Endometrium (tissue), 2 donors: ENCODE measurements around the gene ATP2C2.
"Not testable (repeated sequence)": the region's sequence is repeated elsewhere in the genome, so short reads cannot be mapped to it uniquely, and the experiment has no call there.

Experiments
- FAIRE-seq: peaks from 2 replicates; lab custom pipeline; 2012; peaks lifted over from hg19 to GRCh38; lab: Jason Lieb, UNC
- donor health status: control.
- donor health status: control.

Gene ATP2C2

GRCh38 chr16:84420556-84420955, 52.2 kb downstream of the ATP2C2 start:
- FAIRE-seq, result not testable (repeated sequence)

GRCh38 chr16:84421081-84421937, 53.0 kb downstream of the ATP2C2 start:
- no peak for FAIRE-seq

- no peak for FAIRE-seq
Measured at GRCh38 chr16:84421938-84422220, 53.5 kb downstream of the ATP2C2 start.

GRCh38 chr16:84423416-84423837, 55.1 kb downstream of the ATP2C2 start:
- no peak for FAIRE-seq

GRCh38 chr16:84425696-84426095, 57.4 kb downstream of the ATP2C2 start:
- no peak for FAIRE-seq

GRCh38 chr16:84426804-84427203, 58.5 kb downstream of the ATP2C2 start:
- FAIRE-seq, result no peak

GRCh38 chr16:84427553-84427952, 59.2 kb downstream of the ATP2C2 start:
- FAIRE-seq, result no peak

GRCh38 chr16:84430860-84431259, 62.5 kb downstream of the ATP2C2 start:
- no peak for FAIRE-seq

- no peak for FAIRE-seq
Measured at GRCh38 chr16:84434800-84435199, 66.5 kb downstream of the ATP2C2 start.

GRCh38 chr16:84436196-84436595, 67.9 kb downstream of the ATP2C2 start:
- no peak for FAIRE-seq

GRCh38 chr16:84438971-84439696, 70.8 kb downstream of the ATP2C2 start:
- no peak for FAIRE-seq

GRCh38 chr16:84442416-84443145, 74.2 kb downstream of the ATP2C2 start:
- FAIRE-seq, result no peak

- no peak for FAIRE-seq
Measured at GRCh38 chr16:84443166-84443802, 74.9 kb downstream of the ATP2C2 start.

GRCh38 chr16:84444476-84444875, 76.1 kb downstream of the ATP2C2 start:
- FAIRE-seq, result no peak

- no peak for FAIRE-seq
Measured at GRCh38 chr16:84446084-84446483, 77.7 kb downstream of the ATP2C2 start.

GRCh38 chr16:84446596-84447392, 78.5 kb downstream of the ATP2C2 start:
- FAIRE-seq, result no peak

GRCh38 chr16:84448444-84448843, 80.1 kb downstream of the ATP2C2 start:
- FAIRE-seq, result no peak

GRCh38 chr16:84449156-84450140, 81.1 kb downstream of the ATP2C2 start:
- no peak for FAIRE-seq

GRCh38 chr16:84450176-84450865, 82.0 kb downstream of the ATP2C2 start:
- FAIRE-seq, result no peak
